HepG2 (cell line): Measurements from ENCODE around the gene SART1. TPM values are rescaled to one million over a fixed set of nuclear protein-coding genes. Genes with fewer than 3 reads are reported as not detected.

Experiments
- CBX1 ChIP-seq: IDR thresholded peaks from one replicate; pipeline ENCODE4 v1.6.1; 2016; ENCODE audit warnings: antibody characterized with exemption, low read depth
- HNF1A ChIP-seq, 2 experiments: sonication (generic) in 1 of 2; formaldehyde crosslinking in 1 of 2; IDR thresholded peaks; 2 replicates each; pipeline versions ENCODE4 v1.4.0 to v1.6.1; 2016 to 2020; ENCODE audit warnings: borderline replicate concordance in 1 of 2, low read depth in 1 of 2, mild to moderate bottlenecking in 1 of 2, missing genetic modification reagents in 1 of 2
- REST ChIP-seq, 2 experiments: IDR thresholded peaks; 2 replicates each; pipeline ENCODE4 v1.6.1; 2011 to 2012; ENCODE audit warnings: low read length in 2 of 2, borderline replicate concordance in 1 of 2, low read depth in 1 of 2, mild to moderate bottlenecking in 1 of 2, moderate library complexity in 1 of 2
- SRSF1 ChIP-seq: fragments of 200-400 bp; formaldehyde crosslinking; optimal IDR thresholded peaks from 2 replicates; pipeline ENCODE3; 2017; ENCODE audit warnings: mild to moderate bottlenecking, low read depth, low read length, moderate library complexity
- ZFP41 ChIP-seq: sonication (generic); formaldehyde crosslinking; IDR thresholded peaks from 2 replicates; pipeline ENCODE4 v1.4.0; 2020; ENCODE audit warnings: mild to moderate bottlenecking, missing genetic modification reagents, borderline replicate concordance
- ZNF143 ChIP-seq: sonication (generic); formaldehyde crosslinking; IDR thresholded peaks from 2 replicates; pipeline ENCODE4 v1.4.0; 2020; ENCODE audit warnings: missing genetic modification reagents
- ZNF274 ChIP-seq: sonication (generic); formaldehyde crosslinking; IDR thresholded peaks from 2 replicates; pipeline ENCODE4 v1.5.1; 2020; ENCODE audit warnings: mild to moderate bottlenecking, missing genetic modification reagents
- ZNF276 ChIP-seq: sonication (generic); formaldehyde crosslinking; IDR thresholded peaks from 2 replicates; pipeline ENCODE4 v1.4.0; 2020; ENCODE audit warnings: mild to moderate bottlenecking, low read depth, missing genetic modification reagents
- polyA plus RNA-seq, 8 experiments: library from polyadenylated mRNA; depleted of rRNA in 3 of 8; stranded (reverse) in 7 of 8; unstranded in 1 of 8; fragments of >200 nt; fragmentation: Illumina TruSeq in 4 of 8; extraction: Trizol in 4 of 8; gene quantifications; 2 replicates each; pipeline versions ENCODE4 v1.2.1 to v1.2.3, GENCODE V29; 2011 to 2016; ENCODE audit warnings: low read depth in 4 of 8, missing spikeins in 1 of 8, mixed read lengths in 1 of 8; ENCODE audit not compliant: insufficient read depth in 1 of 8
- total RNA-seq, 5 experiments: library from RNA; depleted of rRNA; stranded (reverse); fragments of >200 nt; fragmentation: Illumina TruSeq; extraction: Trizol; gene quantifications; 2 replicates each; pipeline ENCODE4 v1.2.3, GENCODE V29; 2016; ENCODE audit warnings: low read depth in 1 of 5
- TF ChIP-seq, protein P1 (sequence below): sonication (generic); formaldehyde crosslinking; IDR thresholded peaks from 2 replicates; pipeline ENCODE4 v1.5.0; 2020; ENCODE audit warnings: mild to moderate bottlenecking, missing genetic modification reagents
- TF ChIP-seq, protein P2 (sequence below): sonication (generic); formaldehyde crosslinking; IDR thresholded peaks from 2 replicates; pipeline ENCODE4 v1.4.0; 2020; ENCODE audit warnings: mild to moderate bottlenecking, missing genetic modification reagents
- TF ChIP-seq, protein P3 (sequence below): sonication (generic); formaldehyde crosslinking; IDR thresholded peaks from 2 replicates; pipeline ENCODE4 v1.4.0; 2020; ENCODE audit warnings: missing genetic modification reagents

Gene SART1
- total and polyA plus RNA-seq, 2 of the 13 experiments (the other 11 are each of a cell fraction or from before 2014, with no cell fraction given): 11.3 to 22.5 TPM

GRCh38 chr11:65915821-65916251 lies 45.7 kb upstream of the SART1 start (continued):
- TF ChIP-seq HNF1A (IDR thresholded peaks at IDR 0.05; ENCODE audit: low read depth) (no peak), HNF1A (CRISPR knock-in tag; IDR thresholded peaks at IDR 0.05; ENCODE audit: borderline replicate concordance) (no peak), ZNF274 (no peak), REST (IDR thresholded peaks at IDR 0.05; ENCODE audit: borderline replicate concordance in 1 of 2, low read depth in 1 of 2, low read length in 2 of 2) (no peak), ZFP41 (CRISPR knock-in tag) (no peak), CBX1 (no peak), ZNF143 (CRISPR knock-in tag) (no peak), SRSF1 (no peak), ZNF276 (CRISPR knock-in tag) (no peak)
- TF ChIP-seq, protein P1, sequence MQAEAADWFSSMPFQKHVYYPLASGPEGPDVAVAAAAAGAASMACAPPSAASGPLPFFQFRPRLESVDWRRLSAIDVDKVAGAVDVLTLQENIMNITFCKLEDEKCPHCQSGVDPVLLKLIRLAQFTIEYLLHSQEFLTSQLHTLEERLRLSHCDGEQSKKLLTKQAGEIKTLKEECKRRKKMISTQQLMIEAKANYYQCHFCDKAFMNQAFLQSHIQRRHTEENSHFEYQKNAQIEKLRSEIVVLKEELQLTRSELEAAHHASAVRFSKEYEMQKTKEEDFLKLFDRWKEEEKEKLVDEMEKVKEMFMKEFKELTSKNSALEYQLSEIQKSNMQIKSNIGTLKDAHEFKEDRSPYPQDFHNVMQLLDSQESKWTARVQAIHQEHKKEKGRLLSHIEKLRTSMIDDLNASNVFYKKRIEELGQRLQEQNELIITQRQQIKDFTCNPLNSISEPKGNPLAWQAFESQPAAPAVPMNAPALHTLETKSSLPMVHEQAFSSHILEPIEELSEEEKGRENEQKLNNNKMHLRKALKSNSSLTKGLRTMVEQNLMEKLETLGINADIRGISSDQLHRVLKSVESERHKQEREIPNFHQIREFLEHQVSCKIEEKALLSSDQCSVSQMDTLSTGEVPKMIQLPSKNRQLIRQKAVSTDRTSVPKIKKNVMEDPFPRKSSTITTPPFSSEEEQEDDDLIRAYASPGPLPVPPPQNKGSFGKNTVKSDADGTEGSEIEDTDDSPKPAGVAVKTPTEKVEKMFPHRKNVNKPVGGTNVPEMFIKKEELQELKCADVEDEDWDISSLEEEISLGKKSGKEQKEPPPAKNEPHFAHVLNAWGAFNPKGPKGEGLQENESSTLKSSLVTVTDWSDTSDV (CRISPR knock-in tag): no peak
- TF ChIP-seq, protein P2, sequence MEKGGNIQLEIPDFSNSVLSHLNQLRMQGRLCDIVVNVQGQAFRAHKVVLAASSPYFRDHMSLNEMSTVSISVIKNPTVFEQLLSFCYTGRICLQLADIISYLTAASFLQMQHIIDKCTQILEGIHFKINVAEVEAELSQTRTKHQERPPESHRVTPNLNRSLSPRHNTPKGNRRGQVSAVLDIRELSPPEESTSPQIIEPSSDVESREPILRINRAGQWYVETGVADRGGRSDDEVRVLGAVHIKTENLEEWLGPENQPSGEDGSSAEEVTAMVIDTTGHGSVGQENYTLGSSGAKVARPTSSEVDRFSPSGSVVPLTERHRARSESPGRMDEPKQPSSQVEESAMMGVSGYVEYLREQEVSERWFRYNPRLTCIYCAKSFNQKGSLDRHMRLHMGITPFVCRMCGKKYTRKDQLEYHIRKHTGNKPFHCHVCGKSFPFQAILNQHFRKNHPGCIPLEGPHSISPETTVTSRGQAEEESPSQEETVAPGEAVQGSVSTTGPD (CRISPR knock-in tag): no peak
- TF ChIP-seq, protein P3, sequence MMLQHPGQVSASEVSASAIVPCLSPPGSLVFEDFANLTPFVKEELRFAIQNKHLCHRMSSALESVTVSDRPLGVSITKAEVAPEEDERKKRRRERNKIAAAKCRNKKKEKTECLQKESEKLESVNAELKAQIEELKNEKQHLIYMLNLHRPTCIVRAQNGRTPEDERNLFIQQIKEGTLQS (CRISPR knock-in tag): peak; percentile 73
